SK-N-SH treated with all-trans-retinoic acid at 6 μM for 48 hours (cell line): ENCODE results near the gene SPG11.

Experiments
- ATAC-seq: fragments of 200-7000 bp; cut with Tn5 transposase; 3 replicates; pipeline ENCODE4 v1.9.1; 2020; ENCODE audit warnings: mild to moderate bottlenecking, moderate library complexity
- ARNTL ChIP-seq: fragments of 450-650 bp; formaldehyde crosslinking; IDR thresholded peaks from 2 replicates; pipeline ENCODE4 v1.5.0; 2020; ENCODE audit warnings: low read depth, mild to moderate bottlenecking, moderate library complexity, borderline replicate concordance
- BACH2 ChIP-seq: fragments of 250-450 bp; sonication (Bioruptor Pico); IDR thresholded peaks from 2 replicates; pipeline ENCODE4 v1.9.0; 2021; ENCODE audit warnings: mild to moderate bottlenecking, borderline replicate concordance
- CREB5 ChIP-seq: fragments of 250-450 bp; sonication (Bioruptor Pico); IDR thresholded peaks from 2 replicates; pipeline ENCODE4 v1.5.1; 2020; ENCODE audit warnings: low read depth, mild to moderate bottlenecking, moderate library complexity
- CSDC2 ChIP-seq: fragments of 250-450 bp; sonication (Bioruptor Pico); IDR thresholded peaks from 2 replicates; pipeline ENCODE4 v1.5.0; 2020; ENCODE audit warnings: mild to moderate bottlenecking, moderate library complexity
- CSRNP3 ChIP-seq: fragments of 250-450 bp; sonication (Bioruptor Pico); IDR thresholded peaks from 2 replicates; pipeline ENCODE4 v1.5.1; 2021; ENCODE audit warnings: mild to moderate bottlenecking, moderate library complexity
- ESRRG ChIP-seq: fragments of 250-450 bp; sonication (Bioruptor Pico); IDR thresholded peaks from 2 replicates; pipeline ENCODE4 v1.6.1; 2021; ENCODE audit warnings: mild to moderate bottlenecking
- GLIS3 ChIP-seq: fragments of 250-450 bp; sonication (Bioruptor Pico); IDR thresholded peaks from 2 replicates; pipeline ENCODE4 v1.5.0; 2020; ENCODE audit warnings: mild to moderate bottlenecking, moderate library complexity
- ISL1 ChIP-seq: fragments of 250-450 bp; sonication (Bioruptor Pico); IDR thresholded peaks from 2 replicates; pipeline ENCODE4 v2.1.2; 2022; ENCODE audit warnings: mild to moderate bottlenecking, moderate library complexity
- OSR1 ChIP-seq: fragments of 250-450 bp; sonication (Bioruptor Pico); IDR thresholded peaks from 2 replicates; pipeline ENCODE4 v1.8.0; 2022; ENCODE audit warnings: moderate library complexity, mild to moderate bottlenecking, inconsistent platforms
- PATZ1 ChIP-seq: fragments of 250-450 bp; sonication (Bioruptor Pico); IDR thresholded peaks from 2 replicates; pipeline ENCODE4 v1.8.0; 2020; ENCODE audit warnings: mild to moderate bottlenecking, moderate library complexity, borderline replicate concordance
- POU6F1 ChIP-seq: fragments of 250-450 bp; sonication (Bioruptor Pico); IDR thresholded peaks from 2 replicates; pipeline ENCODE4 v1.8.0; 2021; ENCODE audit warnings: low read depth, mild to moderate bottlenecking, moderate library complexity, borderline replicate concordance
- PPARA ChIP-seq: fragments of 250-450 bp; sonication (Bioruptor Pico); IDR thresholded peaks from 2 replicates; pipeline ENCODE4 v1.5.0; 2020; ENCODE audit warnings: mild to moderate bottlenecking, borderline replicate concordance
- RARB ChIP-seq: fragments of 250-450 bp; sonication (Bioruptor Pico); IDR thresholded peaks from 2 replicates; pipeline ENCODE4 v1.8.0; 2021; ENCODE audit warnings: mild to moderate bottlenecking, moderate library complexity
- SNAI2 ChIP-seq: fragments of 250-450 bp; sonication (Bioruptor Pico); IDR thresholded peaks from 2 replicates; pipeline ENCODE4 v1.5.0; 2020; ENCODE audit warnings: mild to moderate bottlenecking, moderate library complexity
- TCF4 ChIP-seq: fragments of 250-450 bp; sonication (Bioruptor Pico); IDR thresholded peaks from 2 replicates; pipeline ENCODE4 v1.8.0; 2021; ENCODE audit warnings: mild to moderate bottlenecking, moderate library complexity, borderline replicate concordance
- TOX ChIP-seq: fragments of 250-450 bp; sonication (Bioruptor Pico); IDR thresholded peaks from 2 replicates; pipeline ENCODE4 v1.8.0; 2021; ENCODE audit warnings: mild to moderate bottlenecking, moderate library complexity, borderline replicate concordance
- TSHZ2 ChIP-seq: fragments of 250-450 bp; sonication (Bioruptor Pico); IDR thresholded peaks from 2 replicates; pipeline ENCODE4 v1.5.0; 2020; ENCODE audit warnings: mild to moderate bottlenecking, moderate library complexity
- ZC3H10 ChIP-seq: fragments of 250-450 bp; sonication (Bioruptor Pico); IDR thresholded peaks from 2 replicates; pipeline ENCODE4 v1.5.1; 2021; ENCODE audit warnings: mild to moderate bottlenecking, moderate library complexity
- ZFP3 ChIP-seq: fragments of 250-450 bp; sonication (Bioruptor Pico); IDR thresholded peaks from 2 replicates; pipeline ENCODE4 v1.5.0; 2020; ENCODE audit warnings: mild to moderate bottlenecking, moderate library complexity
- ZFP30 ChIP-seq: fragments of 450-650 bp; formaldehyde crosslinking; IDR thresholded peaks from 2 replicates; pipeline ENCODE4 v1.5.0; 2022; ENCODE audit warnings: mild to moderate bottlenecking, moderate library complexity
- ZNF565 ChIP-seq: fragments of 450-650 bp; formaldehyde crosslinking; conservative IDR thresholded peaks from 2 replicates; pipeline ENCODE4 v1.5.0; 2020; ENCODE audit warnings: low read depth, mild to moderate bottlenecking, moderate library complexity
- ZNF70 ChIP-seq: fragments of 450-650 bp; formaldehyde crosslinking; IDR thresholded peaks from 2 replicates; pipeline ENCODE4 v1.5.0; 2020; ENCODE audit warnings: mild to moderate bottlenecking, moderate library complexity
- ZNF8 ChIP-seq: fragments of 450-650 bp; formaldehyde crosslinking; IDR thresholded peaks from 2 replicates; pipeline ENCODE4 v1.5.0; 2020; ENCODE audit warnings: mild to moderate bottlenecking, moderate library complexity

SPG11 gene

GRCh38 chr15:44663410-44664308, at the start of gene SPG11:
Gene SPG11, minus strand, starts transcription at chr15:44663662. Its CDS starts 15 bp downstream, at chr15:44663647.
- peak; percentile 87; the same call in 1 of the 2 replicates for TF ChIP-seq CSDC2 (CRISPR knock-in tag)
- TF ChIP-seq ARNTL, result no peak
- TF ChIP-seq BACH2, result peak; percentile 82; the same call in 1 of the 2 replicates
- peak; percentile 51; the same call in 1 of the 2 replicates for TF ChIP-seq TCF4
- TF ChIP-seq TSHZ2, result peak; percentile 87
- TF ChIP-seq ISL1, result no peak
- 0 out of 2 replicates have a peak, but pooled peaks have one; percentile 16 for TF ChIP-seq ZNF8 (CRISPR knock-in tag)
- TF ChIP-seq ZNF70 (CRISPR knock-in tag), result peak; percentile 49; the same call in 1 of the 2 replicates
- 0 out of 2 replicates have a peak, but pooled peaks have one; percentile 42 for TF ChIP-seq GLIS3 (CRISPR knock-in tag)
- peak; percentile 76; the same call in 1 of the 2 replicates for TF ChIP-seq ZFP3 (CRISPR knock-in tag)
- no peak for TF ChIP-seq PATZ1 (CRISPR knock-in tag)
- peak; percentile 97 for TF ChIP-seq SNAI2 (CRISPR knock-in tag)
- no peak for TF ChIP-seq POU6F1 (CRISPR knock-in tag)
- TF ChIP-seq ZC3H10 (CRISPR knock-in tag), result no peak
- TF ChIP-seq TOX (CRISPR knock-in tag), result no peak
- TF ChIP-seq RARB, result no peak
- no peak for TF ChIP-seq ZFP30 (CRISPR knock-in tag)
- no peak for TF ChIP-seq OSR1 (CRISPR knock-in tag)
- peak; percentile 74; the same call in 1 of the 2 replicates for TF ChIP-seq PPARA (CRISPR knock-in tag)
- no peak for TF ChIP-seq CREB5
- no peak for TF ChIP-seq CSRNP3 (CRISPR knock-in tag)
- TF ChIP-seq ZNF565 (CRISPR knock-in tag), result peak; percentile 77; the same call in 1 of the 2 replicates
- no peak for TF ChIP-seq ESRRG (CRISPR knock-in tag)
- TF ChIP-seq, all 23 proteins: peak for 11
- ATAC-seq, result peak; percentile 95
